Activated T-helper 1 cell treated with Interleukin-2 at 50 U/mL for 16 hours (primary cell): ENCODE results near the gene VKORC1L1.
A peak's percentile ranks its signal among the peaks of the same experiment; 100 is the strongest.
"Not testable (repeated sequence)": the region's sequence is repeated elsewhere in the genome, so short reads cannot be mapped to it uniquely, and the experiment has no call there.

Source experiments
- DNase-seq: peaks from one replicate; pipeline ENCODE4 v3.0.0-alpha.2; 2020; ENCODE audit warnings: low read depth

VKORC1L1 gene

DNA sequence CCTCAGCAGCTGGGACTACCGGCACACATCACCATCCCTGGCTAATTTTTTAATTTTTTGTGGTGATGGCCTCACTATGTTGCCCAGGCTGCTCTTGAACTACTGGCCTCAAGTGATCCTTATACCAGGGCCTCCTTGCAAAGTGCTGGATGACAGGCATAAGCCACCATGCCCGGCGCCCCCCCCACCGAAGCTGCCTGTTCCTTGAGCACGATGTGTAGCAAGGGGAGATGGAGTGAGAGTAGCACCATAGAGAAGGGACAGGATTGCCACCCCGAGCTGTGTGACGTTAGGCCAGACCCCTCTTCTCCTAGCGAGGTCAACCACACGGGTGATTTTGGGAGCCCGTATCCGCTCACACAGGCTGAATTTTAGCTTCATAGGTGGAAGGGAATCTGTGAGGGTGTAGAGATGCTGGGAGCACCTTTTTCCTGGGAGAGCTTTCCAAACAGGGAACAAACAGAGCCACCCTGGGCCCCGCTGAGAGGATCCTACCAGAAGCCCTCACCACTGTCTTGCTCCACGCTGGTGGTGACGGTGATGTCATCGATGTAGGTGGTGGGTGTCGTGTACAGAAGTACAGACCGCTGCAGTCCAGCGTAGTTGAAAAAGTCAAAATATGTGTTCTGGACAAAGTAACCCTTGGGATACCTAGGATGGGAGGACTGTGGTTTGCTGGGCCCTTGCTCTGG is 106.2 kb downstream of the VKORC1L1 start:
- no peak for DNase-seq

DNA sequence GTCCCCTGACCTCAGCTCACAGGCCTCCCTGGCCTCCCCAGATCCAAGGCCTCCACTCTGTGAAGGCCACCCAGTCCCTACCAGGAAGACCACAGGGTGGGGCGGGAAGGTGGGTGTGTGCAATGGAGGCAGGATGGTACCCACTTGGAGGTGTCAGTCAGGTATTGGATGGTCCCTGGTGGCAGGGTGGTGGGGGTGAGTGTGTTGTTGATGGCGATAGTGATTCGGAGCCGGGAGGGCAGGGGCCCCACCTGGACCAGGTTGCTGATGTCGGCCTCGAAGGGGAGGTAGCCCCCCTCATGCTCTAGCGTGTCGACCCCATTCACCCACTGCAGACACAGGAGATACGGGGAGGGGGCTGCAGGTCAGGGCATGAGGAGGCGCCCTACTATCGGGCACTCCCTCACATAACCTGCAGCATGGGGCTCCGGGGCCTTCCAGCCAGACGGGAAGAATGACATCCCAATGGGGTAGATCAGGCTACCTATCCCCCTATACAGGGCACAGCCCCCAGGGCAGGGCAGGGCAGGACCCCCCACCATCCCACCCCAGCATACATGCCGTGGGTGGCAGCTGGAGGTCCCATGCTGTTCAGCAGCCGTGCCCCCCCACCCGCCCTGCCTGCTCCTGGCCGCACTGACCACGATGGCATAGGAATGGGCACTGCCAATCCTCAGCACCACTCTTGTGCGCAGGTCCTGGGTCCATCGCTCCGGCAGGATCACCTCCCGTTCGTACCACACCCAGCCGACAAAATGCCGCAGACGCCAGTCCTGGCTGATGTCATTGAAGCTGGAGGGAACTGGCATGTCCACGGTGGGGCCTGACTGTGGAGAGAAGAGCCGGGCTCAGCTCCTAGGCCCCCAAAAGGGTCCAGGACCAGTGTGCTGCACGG is 107.0 kb downstream of the VKORC1L1 start:
- DNase-seq = no peak

DNA sequence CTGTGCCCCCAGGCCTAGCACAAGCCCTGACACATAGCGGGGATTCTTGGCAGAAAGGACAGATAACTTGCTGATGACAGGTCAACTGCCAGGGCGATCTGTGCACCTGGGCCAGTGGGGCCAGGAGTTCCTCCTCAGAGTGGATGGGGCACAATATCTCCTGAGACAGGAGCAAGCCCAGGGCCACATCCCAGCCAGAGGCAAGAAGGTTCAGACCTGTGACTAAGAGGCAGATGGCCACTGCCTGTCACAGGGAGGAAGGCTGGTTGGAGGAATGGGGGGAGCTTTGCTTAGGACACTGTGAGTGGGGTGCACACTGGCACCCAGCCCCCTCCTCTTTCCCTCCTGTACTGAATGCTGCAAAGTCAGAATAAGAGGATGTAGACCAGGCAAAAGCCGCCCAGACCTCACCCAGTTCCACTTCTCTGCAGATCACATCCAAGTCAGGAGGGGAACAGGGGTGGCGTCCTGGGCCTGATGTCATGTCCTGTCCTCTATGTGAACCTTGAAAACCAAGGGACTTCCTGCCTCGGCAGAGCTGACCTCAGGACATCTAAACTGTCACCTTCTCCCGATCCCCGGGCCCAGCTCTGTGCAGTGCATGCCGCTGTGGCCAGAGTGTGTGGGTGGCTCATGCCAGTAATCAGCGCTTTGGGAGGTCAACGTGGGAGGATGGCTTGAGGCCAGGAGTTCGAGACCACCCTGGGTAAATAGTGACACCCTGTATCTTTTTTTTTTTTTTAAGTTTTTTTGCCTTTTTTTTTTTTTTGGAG is 107.8 kb downstream of the VKORC1L1 start:
- DNase-seq = peak; percentile 16

DNA sequence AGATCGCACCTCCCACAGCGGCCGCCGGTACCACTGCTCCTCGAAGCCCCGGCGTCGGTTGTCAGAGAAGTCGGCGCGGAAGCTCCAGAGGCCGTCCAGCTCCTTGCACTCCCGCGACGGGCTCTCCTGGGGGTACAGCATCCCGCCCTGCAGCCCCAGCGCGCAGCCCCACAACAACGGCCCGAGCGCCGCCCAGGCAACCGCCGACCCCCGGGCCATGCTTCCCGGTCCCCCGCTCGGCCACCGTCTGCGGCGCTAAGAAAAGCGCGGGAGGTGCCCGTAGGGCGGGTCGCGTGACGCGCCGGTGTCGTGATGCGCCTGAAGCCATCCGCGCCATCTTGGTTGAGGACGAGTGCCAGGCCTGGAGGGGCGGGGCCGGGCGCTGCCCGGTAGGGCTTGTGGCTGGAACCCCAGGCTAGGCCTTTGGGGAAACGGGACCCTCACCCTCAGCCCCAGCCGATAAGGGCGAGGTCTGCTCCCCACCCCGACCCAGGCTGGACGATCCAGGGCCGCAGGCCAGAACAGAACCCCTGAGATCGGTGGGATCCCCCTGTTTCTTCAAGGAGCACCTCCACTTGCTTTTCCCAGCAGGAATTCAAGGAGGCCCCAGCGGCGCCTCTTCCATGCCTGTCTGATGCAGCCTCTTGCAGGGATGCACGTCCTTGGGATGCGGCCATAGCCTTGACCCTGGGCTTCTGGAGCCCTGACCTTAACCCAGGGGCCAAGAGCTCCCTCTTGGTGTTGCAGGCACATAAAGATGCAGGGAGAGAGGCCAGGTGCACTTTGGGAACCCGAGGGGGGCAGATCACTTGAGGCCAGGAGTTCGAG is 109.3 kb downstream of the VKORC1L1 start, which contains the start of gene GUSB:
TSS of gene GUSB (minus strand) at position 249 of the 828 bp plus-strand sequence. CDS start at position 219, 30 bp downstream.
- peak; percentile 79 for DNase-seq

GRCh38 chr7:65983965-65984658 is 111.2 kb downstream of the VKORC1L1 start:
- no peak for DNase-seq

- DNase-seq = no peak
Measured at GRCh38 chr7:65988084-65988483, 115.2 kb downstream of the VKORC1L1 start.

GRCh38 chr7:65988503-65988902 is 115.6 kb downstream of the VKORC1L1 start:
- DNase-seq = not testable (repeated sequence)

DNA sequence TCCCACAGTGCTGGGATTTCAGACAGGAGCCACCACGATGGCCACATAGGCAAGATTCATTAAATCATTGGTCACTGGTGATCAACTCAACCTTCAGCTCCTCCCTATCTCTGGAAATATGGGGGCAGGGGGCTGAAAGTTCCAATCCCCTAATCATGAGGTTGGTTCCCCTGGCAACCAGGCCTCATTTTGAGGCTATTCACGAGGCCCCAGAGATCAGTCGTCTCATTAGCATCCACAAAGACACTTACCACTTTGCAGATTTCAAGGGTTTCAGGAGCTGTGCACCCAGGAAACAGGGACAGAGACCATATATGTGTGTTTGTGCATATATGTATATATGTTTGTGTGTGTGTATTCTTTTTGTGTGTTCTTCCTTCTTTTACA is 116.8 kb downstream of the VKORC1L1 start:
- DNase-seq = no peak

DNA sequence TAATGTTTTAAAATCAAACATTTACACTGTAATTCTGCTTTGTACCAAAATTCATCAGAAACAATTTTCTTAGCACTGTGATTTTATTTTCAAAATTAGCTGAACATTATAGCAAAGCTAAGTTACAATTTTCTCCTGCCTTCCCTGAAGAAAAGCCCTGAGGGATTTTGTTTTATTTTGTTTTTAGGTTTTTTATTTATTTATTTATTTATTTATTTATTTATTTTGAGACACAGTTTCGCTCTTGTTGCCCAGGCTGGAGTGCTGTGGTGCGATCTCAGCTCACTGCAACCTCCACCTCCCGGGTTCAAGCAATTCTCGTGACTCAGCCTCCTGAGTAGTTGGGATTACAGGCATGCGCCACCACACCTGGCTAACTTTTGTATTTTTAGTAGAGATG is 119.0 kb downstream of the VKORC1L1 start:
- DNase-seq = not testable (repeated sequence)

GRCh38 chr7:65992526-65992925 is 119.7 kb downstream of the VKORC1L1 start:
- no peak for DNase-seq

- not testable (repeated sequence) for DNase-seq
Measured at GRCh38 chr7:65994984-65995383, 122.1 kb downstream of the VKORC1L1 start.

GRCh38 chr7:66000823-66001417 is 128.0 kb downstream of the VKORC1L1 start:
- not testable (repeated sequence) for DNase-seq

- not testable (repeated sequence) for DNase-seq
Measured at GRCh38 chr7:66005115-66005671, 132.3 kb downstream of the VKORC1L1 start.

- no peak for DNase-seq
Measured at GRCh38 chr7:66007232-66007631, 134.4 kb downstream of the VKORC1L1 start.
